Measurements from ENCODE around the gene PHF23. TPM values are rescaled to one million over a fixed set of nuclear protein-coding genes. Genes with fewer than 3 reads are reported as not detected.
A peak's percentile ranks its signal among the peaks of the same experiment; 100 is the strongest.

Gene PHF23
- total and polyA plus RNA-seq, 10 donors: 27.4 to 50.4 (median 37.7) TPM

DNA sequence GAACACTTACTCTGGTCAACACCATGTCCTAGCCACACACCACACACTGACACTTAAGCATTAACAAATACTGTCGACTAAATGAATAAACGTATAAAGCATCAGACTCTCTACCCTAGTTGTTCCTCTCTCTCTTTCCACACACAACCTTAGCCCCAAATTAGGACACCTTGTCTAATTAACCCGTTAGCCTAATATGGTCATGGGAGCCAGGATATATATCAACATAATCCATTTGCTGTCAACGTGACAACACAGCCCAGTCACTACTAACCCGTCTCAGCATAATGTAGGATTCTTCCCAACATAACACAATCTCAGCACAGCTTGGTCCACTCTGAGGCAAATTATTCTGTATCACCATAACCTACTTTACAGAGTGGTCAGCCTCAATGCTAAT is 7.1 kb downstream of the PHF23 start:
- DNase-seq: no peak
- 81 to 89% (median 83%) methylated on average over 5 of the region's 5 CpGs for whole genome bisulfite sequencing, 5 donors
- intact Hi-C loops (cut with DNase I; ENCODE audit: low total_unique reads): no loop called here
- no peaks in the 10 kb centered on the region for H3K9me3 ChIP-seq
- H3K4me1 ChIP-seq: peaks cover 10 to 62% (median 50%) of the 10 kb centered on the region in 6 donors
- peak overlapping the region in 1 of 8 donors; percentile 85 for H3K4me3 ChIP-seq
- peaks cover 0 to 60% (median 50%) of the 10 kb centered on the region in 6 donors for H3K36me3 ChIP-seq
- no peak overlapping the region for H3K27ac ChIP-seq
- no peak for TF ChIP-seq POLR2A (IDR thresholded peaks at IDR 0.05)
- TF ChIP-seq, protein P1, sequence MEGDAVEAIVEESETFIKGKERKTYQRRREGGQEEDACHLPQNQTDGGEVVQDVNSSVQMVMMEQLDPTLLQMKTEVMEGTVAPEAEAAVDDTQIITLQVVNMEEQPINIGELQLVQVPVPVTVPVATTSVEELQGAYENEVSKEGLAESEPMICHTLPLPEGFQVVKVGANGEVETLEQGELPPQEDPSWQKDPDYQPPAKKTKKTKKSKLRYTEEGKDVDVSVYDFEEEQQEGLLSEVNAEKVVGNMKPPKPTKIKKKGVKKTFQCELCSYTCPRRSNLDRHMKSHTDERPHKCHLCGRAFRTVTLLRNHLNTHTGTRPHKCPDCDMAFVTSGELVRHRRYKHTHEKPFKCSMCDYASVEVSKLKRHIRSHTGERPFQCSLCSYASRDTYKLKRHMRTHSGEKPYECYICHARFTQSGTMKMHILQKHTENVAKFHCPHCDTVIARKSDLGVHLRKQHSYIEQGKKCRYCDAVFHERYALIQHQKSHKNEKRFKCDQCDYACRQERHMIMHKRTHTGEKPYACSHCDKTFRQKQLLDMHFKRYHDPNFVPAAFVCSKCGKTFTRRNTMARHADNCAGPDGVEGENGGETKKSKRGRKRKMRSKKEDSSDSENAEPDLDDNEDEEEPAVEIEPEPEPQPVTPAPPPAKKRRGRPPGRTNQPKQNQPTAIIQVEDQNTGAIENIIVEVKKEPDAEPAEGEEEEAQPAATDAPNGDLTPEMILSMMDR (IDR thresholded peaks at IDR 0.05 in 8 of 11, conservative IDR thresholded peaks at IDR 0.05 in 3 of 11): no peak
- TF ChIP-seq POLR2AphosphoS5 (IDR thresholded peaks at IDR 0.05): no peak
- no peaks in the 10 kb centered on the region for H3K27me3 ChIP-seq (replicated peaks in 1 of 7)

DNA sequence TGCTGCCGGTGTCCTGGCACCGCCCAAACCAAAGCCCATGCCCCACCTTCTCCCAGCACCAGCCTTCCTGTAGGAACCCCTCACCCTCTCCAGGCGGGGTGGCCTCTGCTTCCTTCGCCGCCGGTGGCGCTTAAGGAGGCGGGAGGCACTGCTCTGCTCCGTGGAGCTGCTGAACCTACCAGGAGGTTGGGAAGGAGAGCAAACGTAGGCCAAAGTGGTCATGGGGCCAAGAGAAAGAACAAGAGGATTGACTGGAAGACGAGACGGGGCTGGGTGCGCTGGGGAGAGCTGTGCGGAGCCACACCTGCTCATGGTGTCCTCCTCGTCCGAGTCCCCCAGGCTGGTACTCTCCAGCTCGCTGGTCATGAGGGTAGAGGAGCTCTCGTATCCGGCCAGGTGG is 9.8 kb downstream of the PHF23 start:
- Histone ChIP-seq H3K27ac (no peak overlapping the region), H3K36me3 (peaks cover 0 to 64% (median 58%) of the 10 kb centered on the region in 6 donors), H3K27me3 (replicated peaks in 1 of 7) (no peaks in the 10 kb centered on the region), H3K4me3 (no peak overlapping the region), H3K4me1 (peaks cover under 1 to 35% (median 28%) of the 10 kb centered on the region in 6 donors), H3K9me3 (no peaks in the 10 kb centered on the region)
- 94 to 96% (median 95%) methylated on average over 18 to 19 of the region's 19 CpGs for WGBS, 5 donors
- TF ChIP-seq POLR2A (IDR thresholded peaks at IDR 0.05): no peak
- no peak for TF ChIP-seq POLR2AphosphoS5 (IDR thresholded peaks at IDR 0.05)
- TF ChIP-seq, protein P1 (IDR thresholded peaks at IDR 0.05 in 8 of 11, conservative IDR thresholded peaks at IDR 0.05 in 3 of 11): no peak
- DNase-seq: no peak
- intact Hi-C loops (cut with DNase I; ENCODE audit: low total_unique reads): no loop called here

DNA sequence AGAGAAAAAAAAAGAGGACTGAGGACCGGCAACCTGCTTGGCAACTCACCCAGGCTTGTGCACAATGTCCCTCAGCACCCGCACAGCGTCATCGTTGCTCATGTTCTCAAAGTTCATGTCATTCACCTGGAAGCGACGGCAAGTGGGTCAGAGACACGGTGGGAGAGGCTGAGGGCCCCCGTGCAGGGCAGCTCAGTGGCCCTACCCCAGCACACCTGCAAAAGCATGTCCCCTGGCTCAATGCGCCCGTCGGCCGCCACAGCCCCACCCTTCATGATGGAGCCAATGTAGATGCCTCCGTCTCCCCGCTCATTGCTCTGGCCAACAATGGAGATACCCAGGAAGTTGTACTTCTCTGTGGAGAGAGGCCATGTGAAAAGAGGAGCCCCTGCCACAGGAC is 10.3 kb downstream of the PHF23 start:
- no peak overlapping the region for H3K4me3 ChIP-seq
- H3K9me3 ChIP-seq: no peaks in the 10 kb centered on the region
- DNase-seq: no peak
- 90 to 95% (median 94%) methylated on average over 11 to 14 of the region's 14 CpGs for WGBS, 5 donors
- H3K27me3 ChIP-seq (replicated peaks in 1 of 7): no peaks in the 10 kb centered on the region
- H3K4me1 ChIP-seq: peaks cover 0 to 37% (median 26%) of the 10 kb centered on the region in 6 donors
- H3K36me3 ChIP-seq: peaks cover 0 to 70% (median 64%) of the 10 kb centered on the region in 6 donors
- TF ChIP-seq POLR2A (IDR thresholded peaks at IDR 0.05) (no peak), POLR2AphosphoS5 (IDR thresholded peaks at IDR 0.05) (no peak)
- TF ChIP-seq, protein P1 (IDR thresholded peaks at IDR 0.05 in 8 of 11, conservative IDR thresholded peaks at IDR 0.05 in 3 of 11): no peak
- no peak overlapping the region for H3K27ac ChIP-seq
- intact Hi-C loops (cut with DNase I; ENCODE audit: low total_unique reads): no loop called here

DNA sequence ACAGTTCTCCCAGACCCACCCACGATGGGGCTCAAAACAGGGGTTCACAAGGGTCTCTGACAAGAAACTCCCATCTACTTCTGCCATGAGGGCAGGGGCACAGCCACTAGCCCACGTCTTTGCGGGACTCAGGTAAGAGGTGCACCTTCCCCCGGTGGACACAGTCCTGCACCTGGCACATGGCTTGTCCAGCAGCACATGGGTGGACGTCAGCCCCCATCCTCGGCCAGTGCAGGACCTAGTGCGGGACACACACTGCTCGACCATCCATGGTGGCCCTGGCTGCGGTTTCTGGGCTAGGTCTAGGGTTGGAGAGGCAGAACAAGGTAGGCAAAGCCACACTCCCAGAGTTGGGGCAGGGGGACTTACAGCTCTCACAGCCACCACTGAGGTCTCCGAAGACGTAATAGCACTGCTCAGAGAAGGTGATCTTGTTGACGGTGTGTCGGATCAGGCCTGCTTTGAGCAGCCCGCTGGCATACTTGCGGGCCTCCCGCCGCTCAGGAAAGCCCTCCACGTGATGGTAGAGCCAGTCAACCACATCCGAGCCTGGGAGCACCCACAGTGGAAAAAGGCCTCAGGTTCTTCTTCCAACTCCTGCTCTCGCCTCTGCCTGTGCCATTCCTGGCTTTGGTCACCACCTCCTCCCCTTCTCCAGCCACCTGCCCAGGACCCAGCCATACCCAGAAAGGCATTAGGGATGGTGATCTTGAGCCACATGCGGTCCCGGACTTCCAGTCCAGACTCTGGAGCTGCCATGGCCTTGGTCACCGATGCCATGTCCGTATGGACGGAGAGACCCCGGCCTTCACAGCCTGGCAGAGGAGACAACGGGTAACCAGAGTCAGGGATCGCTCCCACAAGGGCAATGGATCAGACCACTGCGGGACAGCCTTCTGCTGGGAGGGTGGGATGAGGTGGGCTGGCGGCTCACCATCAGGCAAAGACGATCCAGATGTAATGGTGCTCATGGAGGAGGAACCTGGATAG is 12.2 kb downstream of the PHF23 start:
- TF ChIP-seq, protein P1 (IDR thresholded peaks at IDR 0.05 in 8 of 11, conservative IDR thresholded peaks at IDR 0.05 in 3 of 11): no peak
- TF ChIP-seq POLR2A (IDR thresholded peaks at IDR 0.05) (no peak), POLR2AphosphoS5 (IDR thresholded peaks at IDR 0.05) (peak; percentile 3 to 56 (median 26))
- peaks cover 0 to 89% (median 82%) of the 10 kb centered on the region in 6 donors for H3K36me3 ChIP-seq
- H3K4me3 ChIP-seq: no peak overlapping the region
- WGBS, 5 donors: 92 to 95% (median 95%) methylated on average over 27 to 31 of the region's 31 CpGs
- intact Hi-C loops (cut with DNase I; ENCODE audit: low total_unique reads): no loop called here
- no peak overlapping the region for H3K27ac ChIP-seq
- DNase-seq: no peak
- peaks cover 0 to 29% (median 10%) of the 10 kb centered on the region in 6 donors for H3K4me1 ChIP-seq
- H3K27me3 ChIP-seq (replicated peaks in 1 of 7): no peaks in the 10 kb centered on the region
- no peaks in the 10 kb centered on the region for H3K9me3 ChIP-seq
